Activated CD4-positive, alpha-beta T cell treated with anti-CD3 and anti-CD28 coated beads for 36 hours (primary cell): ENCODE measurements around the gene SLC36A2. TPM values are rescaled to one million over a fixed set of nuclear protein-coding genes. Genes with fewer than 3 reads are reported as not detected.

Source experiments
- ATAC-seq: fragments of 200-7000 bp; cut with Tn5 transposase; one replicate; pipeline ENCODE4 v1.10.0; 2021; ENCODE audit warnings: mild to moderate bottlenecking, moderate library complexity
- CTCF ChIA-PET: fragments of 350-600 bp; sonication (Branson Sonifier 250); formaldehyde crosslinking; loops from one replicate; lab custom pipeline; 2021; ENCODE audit warnings: antibody characterized with exemption; lab: Charles Lee
- POLR2A ChIA-PET: fragments of 350-600 bp; sonication (Branson Sonifier 250); formaldehyde crosslinking; loops from one replicate; lab custom pipeline; 2021; ENCODE audit warnings: antibody characterized with exemption, inconsistent platforms; lab: Charles Lee
- DNase-seq: peaks from one replicate; pipeline ENCODE4 v3.0.0-alpha.2; 2020
- H3K27ac Mint-ChIP-seq: one replicate; pipeline ENCODE4 v1.8.0; 2021; ENCODE audit warnings: mixed read lengths
- H3K27me3 Mint-ChIP-seq: one replicate; pipeline ENCODE4 v1.8.0; 2021; ENCODE audit warnings: mixed read lengths
- H3K36me3 Mint-ChIP-seq: one replicate; pipeline ENCODE4 v1.8.0; 2021; ENCODE audit warnings: low read depth, mixed read lengths
- H3K4me1 Mint-ChIP-seq: one replicate; pipeline ENCODE4 v1.8.0; 2021; ENCODE audit warnings: mixed read lengths
- H3K4me3 Mint-ChIP-seq: one replicate; pipeline ENCODE4 v1.8.0; 2021; ENCODE audit warnings: mild to moderate bottlenecking, moderate library complexity, mixed read lengths
- H3K9me3 Mint-ChIP-seq: one replicate; pipeline ENCODE4 v1.8.0; 2021; ENCODE audit warnings: low read depth, mixed read lengths
- intact Hi-C, 2 experiments: fragments of 100-400 bp; cut with DNase I in 1 of 2; cut with micrococcal nuclease in 1 of 2; formaldehyde crosslinking; loops; one replicate each; pipeline versions ENCODE4 v1.14.2 to v1.15.1; 2022 to 2024; cut with DNase I, micrococcal nuclease
- total RNA-seq, 2 experiments: library from RNA; stranded (reverse); gene quantifications; one replicate each; pipeline ENCODE4 v1.2.3, GENCODE V29; 2021

SLC36A2 gene
- total RNA-seq, 2 experiments from 2014 or later, result not detected

DNA sequence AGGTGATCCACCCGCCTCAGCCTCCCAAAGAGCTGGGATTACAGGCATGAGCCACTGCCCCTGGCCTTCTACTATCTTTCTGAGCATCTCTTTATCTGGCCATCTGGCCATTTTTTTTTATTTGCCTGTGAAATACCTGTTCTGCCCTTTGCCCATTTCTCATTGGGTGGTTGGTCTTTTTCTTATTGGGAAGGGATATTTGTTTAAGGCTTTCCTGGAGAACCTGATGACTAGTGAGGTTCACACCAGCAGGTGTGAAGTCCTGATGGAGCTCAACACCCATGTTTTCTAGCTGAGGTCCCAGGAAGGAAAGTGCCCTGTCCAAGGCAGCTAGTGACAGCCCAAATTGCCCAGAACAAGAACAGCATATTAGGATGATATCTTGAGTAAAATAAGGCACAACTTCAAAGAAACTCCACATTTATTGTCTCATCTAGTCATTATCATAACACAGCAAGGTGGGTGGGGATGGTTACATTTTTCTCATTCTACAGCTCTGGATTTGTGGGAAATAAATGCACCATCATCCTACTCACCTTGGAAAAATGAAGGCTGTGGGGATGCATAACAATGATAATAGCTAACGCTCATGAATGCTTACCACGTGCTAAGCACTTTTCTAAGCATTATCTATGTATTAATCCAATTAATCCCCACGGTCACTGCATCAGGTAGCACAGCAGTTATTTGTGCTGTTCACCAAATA is 64.1 kb downstream of the SLC36A2 start:
- ATAC-seq, result no peak
- intact Hi-C loops, result loop anchor here in 1 of 2 experiments (5.0 kb wide), 1 partner anchor 34 kb away; no protein-coding TSS in a partner anchor
- H3K27ac Mint-ChIP-seq, result no peak overlapping the region
- CTCF ChIA-PET, result interaction anchor here (0.6 to 2.2 kb wide), 3 partner anchors 34 to 171 kb away, joined by 3 to 15 read pairs (median 3); no protein-coding TSS in a partner anchor
- no peak for DNase-seq
- no peaks in the 10 kb centered on the region for H3K36me3 Mint-ChIP-seq
- no peak overlapping the region for H3K4me3 Mint-ChIP-seq
- H3K9me3 Mint-ChIP-seq, result no peaks in the 10 kb centered on the region
- no peaks in the 10 kb centered on the region for H3K4me1 Mint-ChIP-seq
- H3K27me3 Mint-ChIP-seq, result peaks cover 2% of the 10 kb centered on the region
- POLR2A ChIA-PET, result no interaction called here

DNA sequence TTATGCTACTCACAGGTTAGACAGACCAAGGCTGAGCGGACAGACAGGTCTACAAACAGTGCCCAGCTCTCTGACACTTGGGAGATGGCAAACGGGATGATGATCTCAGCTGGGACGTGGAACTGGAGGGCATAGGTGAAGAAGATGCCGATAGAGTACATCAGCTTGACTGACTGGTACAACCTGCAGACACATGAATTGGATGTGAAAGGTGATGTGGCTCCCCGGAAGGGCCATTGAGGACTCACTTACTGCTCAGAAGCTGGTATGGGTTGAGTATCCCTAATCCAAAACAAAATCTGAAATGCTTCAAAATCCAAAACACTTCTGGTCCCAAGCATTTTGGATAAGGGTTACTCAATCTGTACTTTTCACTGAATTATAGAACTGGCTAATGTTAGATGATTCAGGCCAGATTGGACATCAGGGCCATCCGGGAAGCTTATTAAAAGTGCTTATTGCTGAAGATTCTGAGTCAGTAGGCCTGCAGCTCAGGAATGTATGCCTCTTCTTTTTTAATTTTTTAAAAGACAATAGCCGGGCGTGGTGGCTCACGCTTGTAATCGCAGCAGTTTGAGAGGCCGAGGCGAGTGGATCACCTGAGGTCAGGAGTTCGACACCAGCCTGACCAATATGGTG is 66.2 kb downstream of the SLC36A2 start:
- peaks cover 2% of the 10 kb centered on the region for H3K27me3 Mint-ChIP-seq
- ATAC-seq, result no peak
- DNase-seq, result no peak
- intact Hi-C loops, result loop anchor here in 1 of 2 experiments (5.0 kb wide), 1 partner anchor 36 kb away; no protein-coding TSS in a partner anchor
- H3K9me3 Mint-ChIP-seq, result no peaks in the 10 kb centered on the region
- no peak overlapping the region for H3K27ac Mint-ChIP-seq
- CTCF ChIA-PET, result interaction anchor here (1.1 to 1.3 kb wide), 2 partner anchors 35 to 116 kb away, joined by 3 read pairs; no protein-coding TSS in a partner anchor
- H3K4me1 Mint-ChIP-seq, result no peaks in the 10 kb centered on the region
- POLR2A ChIA-PET, result no interaction called here
- no peaks in the 10 kb centered on the region for H3K36me3 Mint-ChIP-seq
- no peak overlapping the region for H3K4me3 Mint-ChIP-seq

DNA sequence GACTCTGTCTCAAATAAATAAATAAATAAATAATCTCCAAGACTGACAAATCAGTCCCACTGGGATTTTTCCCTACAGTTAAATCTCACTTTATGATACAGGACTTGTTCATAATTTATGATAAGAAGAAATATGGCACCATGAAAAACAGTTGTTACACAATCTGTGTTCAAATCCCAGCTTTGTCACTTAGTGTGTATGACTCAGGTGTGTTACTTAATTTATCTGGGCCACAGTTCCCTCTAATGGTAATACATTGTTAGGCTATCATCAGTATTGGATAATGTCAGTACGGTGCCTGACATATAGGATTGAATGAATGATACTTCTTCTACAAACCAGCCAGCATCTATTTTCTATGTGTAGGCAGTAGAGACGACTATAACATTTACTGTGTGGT is 66.9 kb downstream of the SLC36A2 start:
- Mint-ChIP-seq H3K36me3 (no peaks in the 10 kb centered on the region), H3K27ac (no peak overlapping the region), H3K4me1 (no peaks in the 10 kb centered on the region), H3K9me3 (no peaks in the 10 kb centered on the region), H3K27me3 (peaks cover 2% of the 10 kb centered on the region), H3K4me3 (no peak overlapping the region)
- intact Hi-C loops, result loop anchor here in 1 of 2 experiments (5.0 kb wide), 1 partner anchor 37 kb away; no protein-coding TSS in a partner anchor
- ChIA-PET CTCF (interaction anchor here (1.1 to 1.3 kb wide), 2 partner anchors 36 to 115 kb away, joined by 3 read pairs; no protein-coding TSS in a partner anchor), POLR2A (no interaction called here)
- DNase-seq, result no peak
- ATAC-seq, result no peak

DNA sequence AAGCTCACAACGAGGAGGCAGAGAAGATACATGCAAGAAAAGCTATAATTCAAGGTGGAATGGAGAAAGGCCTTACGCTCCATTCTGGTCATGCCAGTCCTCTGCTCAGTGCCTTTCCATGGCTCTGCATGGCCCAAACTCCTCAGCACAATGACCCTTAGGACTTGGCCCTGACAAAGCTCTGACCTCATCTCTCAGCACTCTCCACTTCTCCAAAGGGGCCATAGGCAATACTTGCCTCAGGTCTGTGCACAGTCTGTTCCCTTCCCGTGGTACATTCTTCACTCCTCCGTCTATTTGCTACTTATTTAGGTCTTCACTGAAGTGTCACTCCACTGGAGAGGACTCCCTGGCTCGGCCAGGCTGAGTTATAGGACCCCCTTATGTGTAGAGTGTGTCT is 68.5 kb downstream of the SLC36A2 start:
- H3K9me3 Mint-ChIP-seq, result no peaks in the 10 kb centered on the region
- no peaks in the 10 kb centered on the region for H3K36me3 Mint-ChIP-seq
- intact Hi-C loops, result no loop called here
- ATAC-seq (no peak), DNase-seq (no peak)
- POLR2A ChIA-PET, result no interaction called here
- H3K4me1 Mint-ChIP-seq, result no peaks in the 10 kb centered on the region
- H3K27me3 Mint-ChIP-seq, result peaks cover 2% of the 10 kb centered on the region
- H3K4me3 Mint-ChIP-seq, result no peak overlapping the region
- CTCF ChIA-PET, result no interaction called here
- H3K27ac Mint-ChIP-seq, result no peak overlapping the region

DNA sequence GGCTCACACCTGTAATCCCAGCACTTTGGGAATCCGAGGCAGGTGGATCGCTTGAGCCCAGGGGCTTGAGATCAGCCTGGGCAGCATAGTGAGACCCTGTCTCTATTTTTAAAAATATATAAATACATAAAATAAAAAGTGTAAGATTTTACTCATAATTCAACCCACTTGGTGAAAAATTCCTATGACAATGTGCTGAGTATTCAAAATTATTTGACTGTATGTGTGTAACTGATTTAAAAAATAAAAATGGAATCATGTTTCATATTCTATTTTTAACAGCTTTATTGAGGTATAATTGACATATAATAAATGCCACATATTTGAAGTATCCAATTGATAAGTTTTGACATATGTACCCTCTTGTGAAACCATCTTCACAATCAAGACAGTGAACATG is 71.6 kb downstream of the SLC36A2 start:
- CTCF ChIA-PET, result interaction anchor here (0.6 to 0.7 kb wide), 3 partner anchors 42 to 157 kb away, joined by 3 read pairs; partner anchors contain the start of gene CCDC69
- H3K36me3 Mint-ChIP-seq, result no peaks in the 10 kb centered on the region

DNA sequence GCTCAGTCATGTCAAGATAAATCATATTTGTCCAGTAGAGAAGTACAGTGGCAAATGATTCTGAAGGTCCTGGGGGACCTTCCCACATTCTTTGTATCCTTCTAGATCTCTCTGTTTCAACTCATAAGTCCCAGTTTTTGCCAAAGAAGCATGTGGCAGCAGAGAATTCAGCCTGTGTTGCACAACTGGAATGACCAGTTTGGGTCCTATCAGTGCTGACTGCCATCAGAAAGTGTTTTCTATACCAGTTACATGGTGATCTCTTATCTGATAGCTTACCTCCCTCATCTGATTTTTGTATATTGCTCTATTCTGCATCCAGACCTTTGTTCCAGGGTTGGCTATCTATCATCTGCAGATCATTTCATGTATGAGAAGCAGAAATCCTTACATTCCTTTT is 72.7 kb downstream of the SLC36A2 start:
- Mint-ChIP-seq H3K9me3 (no peaks in the 10 kb centered on the region), H3K27me3 (no peaks in the 10 kb centered on the region), H3K4me1 (no peaks in the 10 kb centered on the region), H3K4me3 (no peak overlapping the region), H3K36me3 (no peaks in the 10 kb centered on the region), H3K27ac (no peak overlapping the region)
- intact Hi-C loops, result loop anchor here in 1 of 2 experiments (5.0 kb wide), 1 partner anchor 173 kb away; the partner anchor contains the start of gene SLC36A1
- ATAC-seq (no peak), DNase-seq (no peak)
- CTCF ChIA-PET, result interaction anchor here (0.6 to 1.3 kb wide), 3 partner anchors 22 to 198 kb away, joined by 3 to 7 read pairs (median 3); partner anchors contain the start of gene GM2A
- POLR2A ChIA-PET, result no interaction called here

More for the DNA sequence above, 71.6 kb downstream of the SLC36A2 start:
- H3K9me3 Mint-ChIP-seq, result no peaks in the 10 kb centered on the region
- no peak overlapping the region for H3K27ac Mint-ChIP-seq
- ATAC-seq (no peak), DNase-seq (no peak)
- intact Hi-C loops, result no loop called here
- POLR2A ChIA-PET, result no interaction called here
- no peaks in the 10 kb centered on the region for H3K27me3 Mint-ChIP-seq
- H3K4me1 Mint-ChIP-seq, result no peaks in the 10 kb centered on the region
- no peak overlapping the region for H3K4me3 Mint-ChIP-seq

DNA sequence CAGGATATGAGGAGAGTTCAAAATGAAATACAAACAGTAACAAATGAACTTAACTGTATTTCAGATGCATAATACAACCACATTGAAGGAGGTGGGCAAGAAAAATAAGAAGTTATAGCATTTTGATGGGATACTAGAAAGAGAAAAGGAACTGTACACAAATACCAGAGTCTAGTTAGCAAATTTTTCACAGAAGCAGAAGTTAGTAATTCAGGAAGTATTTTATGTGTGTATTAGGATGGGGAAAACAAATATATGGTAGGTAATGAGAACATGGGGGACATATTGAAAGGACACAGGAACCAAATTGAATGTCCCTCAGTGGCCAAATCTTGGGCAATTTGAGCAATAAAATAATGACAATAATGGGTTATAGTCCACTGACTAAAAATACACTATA is 76.0 kb downstream of the SLC36A2 start:
- Mint-ChIP-seq H3K27me3 (no peaks in the 10 kb centered on the region), H3K9me3 (no peaks in the 10 kb centered on the region), H3K27ac (no peak overlapping the region), H3K4me1 (no peaks in the 10 kb centered on the region), H3K36me3 (peaks cover 9% of the 10 kb centered on the region), H3K4me3 (no peak overlapping the region)
- intact Hi-C loops, result loop anchor here in 1 of 2 experiments (5.0 kb wide), 1 partner anchor 176 kb away; the partner anchor contains the start of gene SLC36A1
- CTCF ChIA-PET, result interaction anchor here (1.1 kb wide), 1 partner anchor 45 kb away, joined by 5 read pairs; no protein-coding TSS in a partner anchor
- DNase-seq, result no peak
- no peak for ATAC-seq
- POLR2A ChIA-PET, result interaction anchor here (0.6 kb wide), 1 partner anchor 19 kb away, joined by 4 read pairs; no protein-coding TSS in a partner anchor

DNA sequence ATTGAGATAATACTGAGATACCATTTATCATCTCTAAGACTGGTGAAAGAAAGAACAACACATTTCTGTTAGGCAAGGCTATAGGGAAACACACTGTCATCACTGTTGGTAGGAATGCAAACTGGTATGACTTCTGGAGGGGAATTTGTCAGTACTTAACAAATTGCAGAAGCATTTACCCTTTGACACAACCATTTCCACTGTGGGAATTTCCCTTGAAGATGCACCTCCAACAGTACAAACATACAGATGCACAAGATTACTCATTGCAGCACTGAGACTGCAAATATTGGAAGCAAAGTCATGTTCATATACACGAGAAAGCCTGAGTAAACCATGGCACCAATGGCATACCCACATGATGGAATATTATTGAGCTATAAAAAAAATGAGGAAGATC is 76.8 kb downstream of the SLC36A2 start:
- no peaks in the 10 kb centered on the region for H3K9me3 Mint-ChIP-seq
- ATAC-seq (peak; percentile 97), DNase-seq (peak; percentile 16)
- intact Hi-C loops, result loop anchor here (1.0 to 5.0 kb wide), 3 partner anchors 18 to 177 kb away; partner anchors contain the start of gene SLC36A1 (in 1 of the 2)
- CTCF ChIA-PET, result interaction anchor here (1.1 kb wide), 1 partner anchor 46 kb away, joined by 5 read pairs; no protein-coding TSS in a partner anchor
- no peak overlapping the region for H3K4me3 Mint-ChIP-seq
- H3K4me1 Mint-ChIP-seq, result no peaks in the 10 kb centered on the region
- H3K27me3 Mint-ChIP-seq, result no peaks in the 10 kb centered on the region
- POLR2A ChIA-PET, result interaction anchor here (0.6 kb wide), 1 partner anchor 18 kb away, joined by 4 read pairs; no protein-coding TSS in a partner anchor
- peaks cover 9% of the 10 kb centered on the region for H3K36me3 Mint-ChIP-seq
- no peak overlapping the region for H3K27ac Mint-ChIP-seq

DNA sequence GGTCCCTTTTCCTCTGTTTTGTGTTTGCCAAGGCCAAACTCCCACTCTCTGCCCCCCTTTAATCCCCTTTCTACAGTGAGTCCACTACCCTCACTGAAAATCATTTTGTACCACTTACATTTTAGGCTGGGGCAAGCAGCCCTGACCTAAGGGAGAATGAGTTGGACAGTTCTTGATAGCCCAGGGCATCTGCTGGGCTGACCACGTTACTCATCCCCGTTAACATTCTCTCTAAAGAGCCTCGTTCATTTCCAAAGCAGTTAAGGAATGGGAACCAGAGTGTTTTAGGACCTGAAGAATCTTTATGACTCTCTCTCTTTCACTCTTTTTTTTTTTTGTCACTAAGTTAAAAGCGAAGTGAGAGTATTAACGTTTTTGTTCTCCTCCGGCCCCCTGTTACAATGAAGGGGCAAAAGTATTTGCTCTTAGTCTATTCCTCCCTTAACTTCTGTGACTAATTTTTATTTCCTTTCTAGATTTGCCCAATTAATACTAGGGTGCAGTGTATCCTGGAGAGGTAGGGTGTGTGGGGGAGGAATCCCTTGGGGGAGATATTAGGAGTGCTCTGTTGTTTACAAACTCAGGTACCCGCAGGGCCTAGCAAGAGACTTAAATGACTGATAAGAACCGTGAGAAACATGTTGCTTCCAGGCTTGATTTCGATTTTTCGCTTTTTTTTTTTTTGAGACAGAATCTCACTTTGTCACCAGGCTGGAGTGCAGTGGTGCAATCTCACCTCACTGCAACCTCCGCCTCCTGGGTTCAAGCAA is 79.7 kb downstream of the SLC36A2 start:
- no peaks in the 10 kb centered on the region for H3K9me3 Mint-ChIP-seq
- peaks cover 9% of the 10 kb centered on the region for H3K36me3 Mint-ChIP-seq
- ATAC-seq (no peak), DNase-seq (no peak)
- ChIA-PET CTCF (no interaction called here), POLR2A (no interaction called here)
- H3K4me3 Mint-ChIP-seq, result no peak overlapping the region
- peaks cover 13% of the 10 kb centered on the region for H3K4me1 Mint-ChIP-seq
- intact Hi-C loops, result no loop called here
- H3K27ac Mint-ChIP-seq, result no peak overlapping the region
- H3K27me3 Mint-ChIP-seq, result no peaks in the 10 kb centered on the region
